GM19099 (cell line): ENCODE measurements around the gene MLPH.

ENCODE experiments used
- POLR2A ChIP-seq: IDR thresholded peaks from 3 replicates; pipeline ENCODE4 v1.6.1; 2011; ENCODE audit warnings: low read depth; ENCODE audit not compliant: insufficient read length; ENCODE audit errors: extremely low read depth

Gene MLPH

GRCh38 chr2:237497838-237498186 is 10.8 kb downstream of the MLPH start:
- no peak for TF ChIP-seq POLR2A

GRCh38 chr2:237498341-237498740 is 11.3 kb downstream of the MLPH start:
- TF ChIP-seq POLR2A = no peak

GRCh38 chr2:237500681-237501424 is 13.8 kb downstream of the MLPH start:
- no peak for TF ChIP-seq POLR2A

- TF ChIP-seq POLR2A = no peak
Measured at GRCh38 chr2:237501892-237502513, 15.0 kb downstream of the MLPH start.

GRCh38 chr2:237503201-237503600 is 16.1 kb downstream of the MLPH start:
- no peak for TF ChIP-seq POLR2A

GRCh38 chr2:237505188-237505939 is 18.3 kb downstream of the MLPH start:
- TF ChIP-seq POLR2A = no peak

GRCh38 chr2:237507512-237507911 is 20.5 kb downstream of the MLPH start:
- TF ChIP-seq POLR2A = no peak

GRCh38 chr2:237508361-237508760 is 21.3 kb downstream of the MLPH start:
- TF ChIP-seq POLR2A = no peak

GRCh38 chr2:237509151-237509550 is 22.1 kb downstream of the MLPH start:
- no peak for TF ChIP-seq POLR2A

GRCh38 chr2:237509905-237510304 is 22.9 kb downstream of the MLPH start:
- no peak for TF ChIP-seq POLR2A

- no peak for TF ChIP-seq POLR2A
Measured at GRCh38 chr2:237510502-237511217, 23.6 kb downstream of the MLPH start.

- TF ChIP-seq POLR2A = no peak
Measured at GRCh38 chr2:237511433-237511832, 24.4 kb downstream of the MLPH start.

GRCh38 chr2:237511885-237512405 is 24.9 kb downstream of the MLPH start:
- TF ChIP-seq POLR2A = no peak

- TF ChIP-seq POLR2A = no peak
Measured at GRCh38 chr2:237512774-237513466, 25.9 kb downstream of the MLPH start.
